GM19455 (cell line): ENCODE results near the gene KCTD19.

Source experiments
- ATAC-seq: cut with Tn5 transposase; IDR thresholded peaks from one replicate; pipeline ENCODE4 v1.9.1; 2021; ENCODE audit not compliant: unreplicated experiment

Gene KCTD19

GRCh38 chr16:67326115-67326471 is 448 bp downstream of the KCTD19 start:
- ATAC-seq: no peak

- ATAC-seq: no peak
Measured at GRCh38 chr16:67317853-67318252, 8.7 kb downstream of the KCTD19 start.

GRCh38 chr16:67312719-67313118 is 13.8 kb downstream of the KCTD19 start:
- ATAC-seq: no peak

- no peak for ATAC-seq
Measured at GRCh38 chr16:67311607-67312488, 14.7 kb downstream of the KCTD19 start.

GRCh38 chr16:67310561-67310960 is 16.0 kb downstream of the KCTD19 start:
- ATAC-seq: no peak

- no peak for ATAC-seq
Measured at GRCh38 chr16:67305216-67306071, 21.1 kb downstream of the KCTD19 start.

DNA sequence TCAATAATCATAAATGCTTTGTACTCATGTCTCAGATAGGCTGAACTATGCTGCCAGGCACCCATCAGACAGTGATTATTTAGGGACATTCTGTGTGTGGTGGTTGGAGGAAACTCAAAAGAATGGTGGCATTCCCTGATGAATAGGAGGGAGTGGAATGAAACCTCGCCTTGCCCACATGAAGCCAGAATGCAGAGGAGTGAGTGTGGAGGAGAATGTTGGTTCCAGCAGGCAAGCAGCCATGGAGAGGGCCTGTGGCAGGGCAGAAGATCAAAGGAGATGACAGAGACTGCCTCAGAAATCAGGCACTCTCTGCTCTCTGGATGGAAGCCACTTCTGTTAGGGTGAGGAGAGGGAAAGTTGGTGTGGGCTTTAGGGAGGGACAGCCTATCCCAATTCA is 22.5 kb downstream of the KCTD19 start:
- ATAC-seq: no peak

- no peak for ATAC-seq
Measured at GRCh38 chr16:67302970-67303369, 23.6 kb downstream of the KCTD19 start.

- ATAC-seq: no peak
Measured at GRCh38 chr16:67302076-67302475, 24.5 kb downstream of the KCTD19 start.

DNA sequence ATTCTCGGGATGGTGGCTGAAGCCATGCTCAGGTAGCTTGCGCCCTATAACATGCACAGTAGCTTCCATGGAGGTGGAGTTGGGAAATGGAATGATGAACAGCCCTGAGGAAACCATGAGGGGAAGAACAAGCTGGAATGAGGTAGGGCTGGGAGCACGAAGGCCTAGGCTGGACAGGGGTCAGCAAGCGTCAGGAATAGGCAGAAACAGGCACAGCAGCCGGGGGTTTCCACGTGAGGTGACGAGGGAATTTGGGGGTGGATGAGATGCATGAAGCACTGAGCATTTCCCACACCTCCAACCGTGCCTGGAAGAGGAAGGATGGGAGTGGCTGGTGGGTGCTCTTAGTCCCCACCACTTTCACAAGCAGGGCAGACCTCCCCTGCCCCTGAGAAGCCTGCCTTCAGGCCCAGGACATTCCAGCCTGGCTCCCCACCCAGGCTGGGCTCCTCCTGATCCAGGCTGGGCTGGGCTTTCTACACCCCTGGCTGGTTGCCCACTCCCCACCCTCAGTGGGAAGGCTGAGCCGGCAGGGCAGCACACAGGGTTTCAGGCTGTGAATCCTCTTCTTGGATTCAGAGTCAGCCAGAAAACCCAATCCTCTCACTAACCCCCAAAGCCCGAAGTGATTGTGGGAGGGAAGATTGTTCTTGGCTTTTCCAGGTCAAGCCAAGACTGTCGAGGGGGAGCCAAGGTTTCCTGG is 25.3 kb downstream of the KCTD19 start:
- ATAC-seq: no peak

GRCh38 chr16:67299269-67299668 is 27.3 kb downstream of the KCTD19 start:
- ATAC-seq: no peak

DNA sequence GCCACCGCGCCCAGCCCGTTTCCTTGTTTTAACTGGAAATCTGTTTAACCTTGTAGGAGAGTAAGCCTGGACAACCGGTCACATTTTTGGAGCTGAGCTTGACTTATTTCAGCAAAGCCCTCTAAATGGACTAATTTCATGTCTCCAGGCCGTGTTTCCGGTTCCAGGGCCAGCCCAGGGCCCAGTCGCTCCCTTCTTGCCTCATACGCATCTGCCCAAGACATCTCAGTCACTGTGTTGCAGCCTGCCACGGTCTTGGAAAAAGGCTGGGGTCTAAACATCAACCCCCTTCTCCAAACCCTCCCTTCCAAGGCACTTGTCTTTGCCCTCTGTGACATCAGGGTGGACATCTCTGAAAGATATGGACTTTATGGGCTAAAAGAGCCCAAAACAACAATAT is 28.3 kb downstream of the KCTD19 start:
- no peak for ATAC-seq

DNA sequence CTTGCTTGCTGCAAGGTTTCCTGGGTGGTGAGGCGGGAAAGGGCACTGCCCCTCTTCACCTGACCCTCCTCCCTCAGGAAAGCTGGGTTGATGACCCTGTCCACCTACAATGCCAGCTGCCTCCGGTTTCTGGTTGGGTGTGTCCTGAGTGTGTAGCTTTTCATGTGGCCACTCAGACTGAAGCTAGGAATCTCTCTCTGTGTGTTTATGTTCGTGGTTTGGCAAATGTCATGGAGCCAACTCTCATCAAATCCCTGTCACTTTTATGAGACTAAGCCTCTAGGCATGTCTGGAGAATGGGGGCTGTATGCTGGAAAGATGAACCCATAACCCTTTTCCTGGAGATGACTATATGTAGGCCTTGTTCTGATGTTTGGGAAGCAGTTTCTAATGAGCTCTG is 30.1 kb downstream of the KCTD19 start:
- no peak for ATAC-seq

DNA sequence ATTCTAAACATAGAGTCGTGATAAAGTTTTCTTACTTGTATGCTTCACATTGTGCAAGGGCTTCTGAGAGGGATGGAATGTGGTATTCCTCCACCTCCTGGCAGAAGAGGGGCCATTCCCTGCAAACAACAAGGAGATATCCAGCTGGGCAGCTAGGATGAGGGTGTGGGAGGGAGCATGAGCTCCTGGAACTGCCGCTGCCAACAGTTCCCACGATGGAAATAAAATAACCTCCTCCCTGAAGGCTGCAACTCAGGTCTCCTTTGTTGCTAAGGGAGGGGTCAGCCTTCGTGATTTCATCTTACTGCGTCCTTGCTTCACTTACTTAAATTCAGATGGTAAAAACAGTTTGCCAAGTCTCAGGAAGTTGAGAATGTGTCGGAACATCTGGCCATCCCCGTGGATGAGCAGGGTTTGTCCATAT is 31.6 kb downstream of the KCTD19 start:
- ATAC-seq: no peak

DNA sequence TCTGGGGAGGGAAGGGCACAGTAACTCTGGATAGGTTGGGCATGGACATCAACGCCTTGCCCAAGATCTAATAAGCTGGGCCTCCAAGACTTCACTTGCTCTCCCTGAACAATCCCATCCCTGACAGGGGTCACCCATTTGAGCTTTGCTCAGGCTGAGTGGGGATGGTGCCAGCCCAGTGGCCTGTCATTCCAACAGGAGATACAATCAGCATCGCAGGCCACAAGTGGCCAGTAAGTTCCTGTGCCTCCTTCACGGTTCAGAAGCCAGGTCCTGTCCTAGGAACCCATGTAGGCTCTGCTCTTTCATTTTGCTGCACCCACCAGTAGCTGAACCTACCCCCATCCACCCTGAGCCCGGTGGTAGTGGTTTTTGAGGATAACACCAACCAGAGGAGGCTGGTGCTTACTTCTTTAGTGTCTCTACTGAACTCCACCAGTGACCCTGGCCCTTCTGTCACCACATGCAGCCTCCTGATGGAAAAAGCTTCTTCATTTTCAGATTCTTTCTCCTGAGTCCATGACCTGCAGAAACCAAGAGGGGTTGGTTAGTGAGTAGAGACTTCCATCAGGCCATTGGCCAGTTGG is 32.3 kb downstream of the KCTD19 start:
- ATAC-seq: no peak

DNA sequence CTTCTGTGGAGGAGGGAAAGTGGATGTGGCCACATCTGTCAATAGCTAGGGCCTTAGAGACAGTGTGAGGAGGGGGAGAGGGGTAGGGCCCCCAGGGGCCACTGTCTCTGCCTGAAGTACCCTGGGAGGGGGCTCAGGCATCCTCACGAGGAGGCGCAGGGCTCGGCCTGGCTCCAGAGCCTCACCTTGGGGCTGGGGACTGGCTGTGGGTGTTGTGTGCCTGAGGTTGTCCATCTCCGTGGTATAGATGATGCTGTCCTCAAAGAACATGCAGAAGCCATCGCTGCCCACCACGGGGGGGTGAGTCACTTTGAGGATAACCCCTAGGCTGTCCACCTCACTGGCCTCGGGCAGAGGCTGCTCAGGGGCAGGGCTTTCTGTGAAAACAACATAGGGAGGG is 35.1 kb downstream of the KCTD19 start:
- no peak for ATAC-seq

DNA sequence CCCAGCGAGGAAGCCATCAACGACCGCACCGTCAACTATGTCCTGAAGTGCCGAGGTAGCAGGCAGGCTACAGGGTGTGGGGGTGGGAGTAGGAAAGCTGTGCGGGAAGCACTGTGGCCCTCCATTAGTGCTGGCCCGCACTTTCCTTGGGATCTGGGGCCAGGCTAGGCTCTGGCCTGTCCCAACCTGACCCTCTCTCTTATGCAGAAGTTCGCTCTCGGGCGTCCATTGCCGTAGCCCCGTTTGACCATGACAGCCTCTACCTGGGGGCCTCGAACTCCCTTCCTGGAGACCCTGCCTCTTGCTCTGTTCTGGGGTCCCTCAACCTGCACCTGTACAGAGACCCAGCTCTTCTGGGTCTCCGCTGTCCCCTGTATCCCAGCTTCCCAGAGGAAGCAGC is 38.6 kb downstream of the KCTD19 start:
- ATAC-seq: no peak

DNA sequence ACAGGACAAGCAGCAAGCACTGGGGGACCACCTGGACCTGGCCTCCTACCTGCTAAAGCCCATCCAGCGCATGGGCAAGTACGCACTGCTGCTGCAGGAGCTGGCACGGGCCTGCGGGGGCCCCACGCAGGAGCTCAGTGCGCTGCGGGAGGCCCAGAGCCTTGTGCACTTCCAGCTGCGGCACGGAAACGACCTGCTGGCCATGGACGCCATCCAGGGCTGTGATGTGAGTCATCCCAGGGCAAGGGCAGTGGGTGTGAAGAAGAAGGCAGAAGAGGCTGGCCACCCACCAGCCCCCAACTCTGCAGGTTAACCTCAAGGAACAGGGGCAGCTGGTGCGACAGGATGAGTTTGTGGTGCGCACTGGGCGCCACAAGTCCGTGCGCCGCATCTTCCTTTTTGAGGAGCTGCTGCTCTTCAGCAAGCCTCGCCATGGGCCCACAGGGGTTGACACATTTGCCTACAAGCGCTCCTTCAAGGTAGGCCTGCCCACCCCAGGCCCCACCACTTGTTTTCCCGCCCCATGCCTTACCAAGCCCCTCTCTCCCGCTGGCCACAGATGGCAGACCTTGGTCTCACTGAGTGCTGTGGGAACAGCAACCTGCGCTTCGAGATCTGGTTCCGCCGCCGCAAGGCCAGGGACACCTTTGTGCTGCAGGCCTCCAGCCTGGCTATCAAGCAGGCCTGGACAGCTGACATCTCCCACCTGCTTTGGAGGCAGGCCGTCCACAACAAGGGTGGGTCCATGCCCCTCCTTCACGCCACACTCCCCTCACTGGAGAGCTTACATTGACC is 39.9 kb downstream of the KCTD19 start:
- ATAC-seq: no peak

GRCh38 chr16:67284699-67285646 is 41.6 kb downstream of the KCTD19 start:
- ATAC-seq: no peak
